DOHH2 (cell line): Measurements from ENCODE around the gene GBF1.

Experiments used
- H3F3A ChIP-seq: fragments of 200-600 bp; sonication (generic), shearing (Covaris generic); 2 replicates; pipeline ENCODE4 v1.6.0; 2016; ENCODE audit warnings: antibody characterized with exemption, mild to moderate bottlenecking; ENCODE audit not compliant: control insufficient read depth, insufficient read depth
- H3K27ac ChIP-seq: fragments of 200-600 bp; sonication (generic); 2 replicates; pipeline ENCODE4 v1.5.1; 2014; ENCODE audit warnings: low read depth, mild to moderate bottlenecking, low read length, moderate library complexity
- H3K27me3 ChIP-seq: fragments of 200-600 bp; sonication (generic); 2 replicates; pipeline ENCODE4 v1.6.1; 2014; ENCODE audit warnings: mild to moderate bottlenecking, low read length, mixed read lengths; ENCODE audit not compliant: control insufficient read depth
- H3K36me3 ChIP-seq: fragments of 200-600 bp; sonication (generic); 2 replicates; pipeline ENCODE4 v1.6.1; 2014; ENCODE audit warnings: mild to moderate bottlenecking, low read length, moderate library complexity, mixed read lengths; ENCODE audit not compliant: control insufficient read depth
- H3K4me1 ChIP-seq: fragments of 200-600 bp; sonication (generic); 2 replicates; pipeline ENCODE4 v1.6.1; 2014; ENCODE audit warnings: mild to moderate bottlenecking, low read length, mixed read lengths; ENCODE audit not compliant: control insufficient read depth
- H3K4me2 ChIP-seq: fragments of 200-600 bp; sonication (generic); 2 replicates; pipeline ENCODE4 v1.6.0; 2014; ENCODE audit warnings: mild to moderate bottlenecking, low read length, moderate library complexity
- H3K4me3 ChIP-seq: fragments of 200-600 bp; sonication (generic); 2 replicates; pipeline ENCODE4 v1.5.1; 2014; ENCODE audit warnings: mild to moderate bottlenecking, low read length, mixed read lengths
- H3K79me2 ChIP-seq: fragments of 200-600 bp; sonication (generic); 2 replicates; pipeline ENCODE4 v1.6.1; 2014; ENCODE audit warnings: mild to moderate bottlenecking, low read length, mixed read lengths; ENCODE audit not compliant: control insufficient read depth
- H3K9me2 ChIP-seq: fragments of 200-600 bp; sonication (generic); replicated peaks from 2 replicates; pipeline ENCODE4 v1.6.1; 2014; ENCODE audit warnings: mild to moderate bottlenecking, low read length, mixed read lengths; ENCODE audit not compliant: control insufficient read depth
- H3K9me3 ChIP-seq: fragments of 200-600 bp; sonication (generic); 2 replicates; pipeline ENCODE4 v1.6.1; 2014; ENCODE audit warnings: antibody characterized with exemption, low read length, mixed read lengths; ENCODE audit not compliant: control insufficient read depth, insufficient read depth
- H4K20me1 ChIP-seq: fragments of 200-600 bp; sonication (generic); 2 replicates; pipeline ENCODE4 v1.6.0; 2014; ENCODE audit warnings: low read depth, mild to moderate bottlenecking, antibody characterized with exemption, low read length, moderate library complexity; ENCODE audit not compliant: control insufficient read depth, insufficient read depth
- EZH2phosphoT487 ChIP-seq: fragments of 200-600 bp; sonication (generic); IDR thresholded peaks from 2 replicates; pipeline ENCODE4 v1.6.1; 2017; ENCODE audit warnings: borderline replicate concordance, mild to moderate bottlenecking, antibody characterized with exemption, low read length, moderate library complexity, mixed read lengths
- TF ChIP-seq, protein P1 (sequence below): fragments of 200-600 bp; sonication (generic); IDR thresholded peaks from one replicate; pipeline ENCODE4 v1.5.1; 2014; ENCODE audit warnings: antibody characterized with exemption, mild to moderate bottlenecking, low read depth, low read length; ENCODE audit not compliant: poor library complexity, severe bottlenecking

GBF1 gene

DNA sequence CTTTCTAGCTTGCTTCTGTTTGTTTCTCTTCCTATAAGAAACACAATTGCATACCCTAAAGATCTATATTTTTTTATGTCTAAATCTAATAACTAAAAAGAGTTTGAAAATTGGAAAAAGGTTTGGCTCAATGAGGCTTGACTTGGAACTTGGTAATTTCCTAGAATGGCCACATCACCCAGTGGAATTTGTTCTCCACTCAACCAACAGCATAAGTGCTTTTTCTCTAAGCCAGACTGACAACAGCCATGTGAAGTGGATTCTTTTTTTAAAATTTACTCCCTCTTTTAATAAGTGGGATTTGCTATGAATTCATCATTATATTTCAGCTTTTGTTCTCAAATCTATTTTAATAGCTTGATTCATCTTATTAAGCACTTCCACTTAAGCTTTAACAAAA is 33.8 kb downstream of the GBF1 start:
- Histone ChIP-seq H3F3A (no peaks in the 10 kb centered on the region), H3K36me3 (peaks cover 3% of the 10 kb centered on the region; the same call in 1 of the 2 replicates), H3K4me1 (peaks cover 18% of the 10 kb centered on the region), H3K79me2 (peaks cover 29% of the 10 kb centered on the region), H3K9me3 (no peaks in the 10 kb centered on the region), H4K20me1 (peaks cover under 1% of the 10 kb centered on the region; the same call in 1 of the 2 replicates), H3K9me2 (no peaks in the 10 kb centered on the region), H3K27me3 (no peaks in the 10 kb centered on the region), H3K4me3 (no peak overlapping the region), H3K4me2 (no peak overlapping the region), H3K27ac (no peak overlapping the region)
- TF ChIP-seq EZH2phosphoT487 = no peak
- TF ChIP-seq, protein P1, sequence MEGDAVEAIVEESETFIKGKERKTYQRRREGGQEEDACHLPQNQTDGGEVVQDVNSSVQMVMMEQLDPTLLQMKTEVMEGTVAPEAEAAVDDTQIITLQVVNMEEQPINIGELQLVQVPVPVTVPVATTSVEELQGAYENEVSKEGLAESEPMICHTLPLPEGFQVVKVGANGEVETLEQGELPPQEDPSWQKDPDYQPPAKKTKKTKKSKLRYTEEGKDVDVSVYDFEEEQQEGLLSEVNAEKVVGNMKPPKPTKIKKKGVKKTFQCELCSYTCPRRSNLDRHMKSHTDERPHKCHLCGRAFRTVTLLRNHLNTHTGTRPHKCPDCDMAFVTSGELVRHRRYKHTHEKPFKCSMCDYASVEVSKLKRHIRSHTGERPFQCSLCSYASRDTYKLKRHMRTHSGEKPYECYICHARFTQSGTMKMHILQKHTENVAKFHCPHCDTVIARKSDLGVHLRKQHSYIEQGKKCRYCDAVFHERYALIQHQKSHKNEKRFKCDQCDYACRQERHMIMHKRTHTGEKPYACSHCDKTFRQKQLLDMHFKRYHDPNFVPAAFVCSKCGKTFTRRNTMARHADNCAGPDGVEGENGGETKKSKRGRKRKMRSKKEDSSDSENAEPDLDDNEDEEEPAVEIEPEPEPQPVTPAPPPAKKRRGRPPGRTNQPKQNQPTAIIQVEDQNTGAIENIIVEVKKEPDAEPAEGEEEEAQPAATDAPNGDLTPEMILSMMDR = no peak

DNA sequence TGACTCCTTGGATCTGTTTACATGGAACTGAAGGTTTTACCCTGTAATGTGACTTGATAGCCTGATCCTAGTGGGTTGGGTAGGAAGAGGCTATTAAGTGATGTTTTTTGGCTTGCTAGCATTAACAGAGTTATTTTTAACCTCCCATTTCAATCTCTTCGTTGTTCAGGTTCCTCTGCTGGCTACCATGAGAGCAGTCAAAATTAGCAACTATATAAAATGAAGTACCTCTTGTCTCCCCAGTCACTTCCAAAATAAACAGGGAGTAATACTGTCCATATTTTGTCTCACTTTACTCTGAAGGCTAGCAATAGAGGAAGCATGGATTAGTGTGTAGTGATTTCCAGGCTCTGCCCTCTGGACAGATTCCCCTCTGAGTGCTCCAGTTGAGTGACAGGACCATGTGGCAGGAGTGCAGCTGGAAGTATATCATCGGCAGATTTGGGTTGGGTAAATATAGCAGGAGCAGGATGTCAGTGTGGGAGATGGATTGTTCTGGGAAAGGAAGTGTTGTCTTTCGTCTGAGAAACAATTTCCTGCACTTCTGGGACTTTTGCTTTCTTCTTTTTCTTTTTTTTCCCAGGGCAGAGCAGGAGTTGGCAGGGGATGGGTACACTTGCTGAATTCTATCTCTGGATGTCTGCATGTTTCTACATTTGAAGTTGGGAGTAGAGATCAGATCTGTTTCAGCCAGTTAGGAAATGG is 35.2 kb downstream of the GBF1 start:
- TF ChIP-seq, protein P1 = no peak
- no peak for TF ChIP-seq EZH2phosphoT487
- no peaks in the 10 kb centered on the region for H3K9me2 ChIP-seq
- H3K27ac ChIP-seq = no peak overlapping the region
- peaks cover 24% of the 10 kb centered on the region for H3K79me2 ChIP-seq
- no peaks in the 10 kb centered on the region for H3F3A ChIP-seq
- no peaks in the 10 kb centered on the region for H3K9me3 ChIP-seq
- H3K36me3 ChIP-seq = peaks cover 7% of the 10 kb centered on the region; the same call in 1 of the 2 replicates
- H3K4me2 ChIP-seq = peak overlapping the region; percentile 33
- H3K4me3 ChIP-seq = no peak overlapping the region
- peaks cover 18% of the 10 kb centered on the region for H3K4me1 ChIP-seq
- no peaks in the 10 kb centered on the region for H3K27me3 ChIP-seq
- peaks cover 3% of the 10 kb centered on the region; the same call in 1 of the 2 replicates for H4K20me1 ChIP-seq

DNA sequence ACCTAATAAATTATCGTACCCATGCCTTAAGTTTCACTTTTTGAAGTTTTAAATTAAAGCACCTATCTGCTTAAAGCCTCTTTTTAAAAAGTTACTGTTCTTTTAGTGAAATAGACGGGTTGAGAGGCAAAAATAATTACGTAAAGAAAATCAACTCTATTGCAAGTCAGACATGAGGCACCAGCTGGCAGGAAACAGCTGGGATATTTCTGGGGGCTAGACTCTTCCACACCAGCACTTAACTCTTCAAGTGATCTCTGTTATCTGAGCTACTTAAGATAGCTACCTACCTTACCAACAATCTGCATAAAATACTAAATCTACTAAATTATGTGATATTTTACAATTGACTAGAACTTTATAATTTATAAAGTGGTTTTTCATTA is 35.8 kb downstream of the GBF1 start:
- H4K20me1 ChIP-seq = peaks cover 3% of the 10 kb centered on the region; the same call in 1 of the 2 replicates
- H3K79me2 ChIP-seq = peaks cover 22% of the 10 kb centered on the region
- TF ChIP-seq, protein P1 = no peak
- TF ChIP-seq EZH2phosphoT487 = no peak

More for the DNA sequence above, 35.8 kb downstream of the GBF1 start:
- Histone ChIP-seq H3K27ac (no peak overlapping the region), H3K9me2 (no peaks in the 10 kb centered on the region), H3K4me1 (peaks cover 18% of the 10 kb centered on the region), H3K4me2 (peak overlapping the region; percentile 33), H3K4me3 (no peak overlapping the region), H3K36me3 (peaks cover 7% of the 10 kb centered on the region; the same call in 1 of the 2 replicates), H3K9me3 (no peaks in the 10 kb centered on the region), H3K27me3 (no peaks in the 10 kb centered on the region), H3F3A (no peaks in the 10 kb centered on the region)
